Stimulated activated CD4-positive, alpha-beta T cell treated with anti-CD3 and anti-CD28 coated beads, Interleukin-15, amount 100 ng/mL, for 24 hours (primary cell): Measurements from ENCODE around the gene ACTL8.

Experiments
- DNase-seq: peaks from one replicate; pipeline ENCODE4 v3.0.0-alpha.2; 2020

Gene ACTL8

GRCh38 chr1:17773591-17774326 lies 18.6 kb downstream of the ACTL8 start:
- DNase-seq: no peak

- DNase-seq: no peak
Observed at GRCh38 chr1:17774452-17774851, 19.3 kb downstream of the ACTL8 start.

- DNase-seq: no peak
Observed at GRCh38 chr1:17775796-17776195, 20.7 kb downstream of the ACTL8 start.

GRCh38 chr1:17776426-17776825 lies 21.3 kb downstream of the ACTL8 start:
- no peak for DNase-seq

GRCh38 chr1:17777330-17777729 lies 22.2 kb downstream of the ACTL8 start:
- no peak for DNase-seq

GRCh38 chr1:17777818-17778217 lies 22.7 kb downstream of the ACTL8 start:
- no peak for DNase-seq

GRCh38 chr1:17780916-17781315 lies 25.8 kb downstream of the ACTL8 start:
- no peak for DNase-seq

GRCh38 chr1:17789926-17790325 lies 34.8 kb downstream of the ACTL8 start:
- no peak for DNase-seq

GRCh38 chr1:17790383-17791054 lies 35.4 kb downstream of the ACTL8 start:
- no peak for DNase-seq

- DNase-seq: no peak
Observed at GRCh38 chr1:17791055-17791390, 35.9 kb downstream of the ACTL8 start.

GRCh38 chr1:17791480-17791879 lies 36.3 kb downstream of the ACTL8 start:
- no peak for DNase-seq

GRCh38 chr1:17792421-17792820 lies 37.3 kb downstream of the ACTL8 start:
- DNase-seq: no peak

GRCh38 chr1:17795081-17795809 lies 40.1 kb downstream of the ACTL8 start:
- DNase-seq: no peak

- DNase-seq: no peak
Observed at GRCh38 chr1:17795836-17796645, 40.9 kb downstream of the ACTL8 start.

- no peak for DNase-seq
Observed at GRCh38 chr1:17797478-17797877, 42.3 kb downstream of the ACTL8 start.

- DNase-seq: no peak
Observed at GRCh38 chr1:17798011-17798410, 42.9 kb downstream of the ACTL8 start.

GRCh38 chr1:17798799-17799382 lies 43.8 kb downstream of the ACTL8 start:
- DNase-seq: no peak

- no peak for DNase-seq
Observed at GRCh38 chr1:17799642-17800041, 44.5 kb downstream of the ACTL8 start.

GRCh38 chr1:17802164-17802563 lies 47.0 kb downstream of the ACTL8 start:
- no peak for DNase-seq

GRCh38 chr1:17802945-17803344 lies 47.8 kb downstream of the ACTL8 start:
- DNase-seq: no peak

- DNase-seq: no peak
Observed at GRCh38 chr1:17805869-17806684, 50.9 kb downstream of the ACTL8 start.

- DNase-seq: no peak
Observed at GRCh38 chr1:17808816-17809215, 53.7 kb downstream of the ACTL8 start.
